ENCODE measurements around the gene POLL.

POLL gene

DNA sequence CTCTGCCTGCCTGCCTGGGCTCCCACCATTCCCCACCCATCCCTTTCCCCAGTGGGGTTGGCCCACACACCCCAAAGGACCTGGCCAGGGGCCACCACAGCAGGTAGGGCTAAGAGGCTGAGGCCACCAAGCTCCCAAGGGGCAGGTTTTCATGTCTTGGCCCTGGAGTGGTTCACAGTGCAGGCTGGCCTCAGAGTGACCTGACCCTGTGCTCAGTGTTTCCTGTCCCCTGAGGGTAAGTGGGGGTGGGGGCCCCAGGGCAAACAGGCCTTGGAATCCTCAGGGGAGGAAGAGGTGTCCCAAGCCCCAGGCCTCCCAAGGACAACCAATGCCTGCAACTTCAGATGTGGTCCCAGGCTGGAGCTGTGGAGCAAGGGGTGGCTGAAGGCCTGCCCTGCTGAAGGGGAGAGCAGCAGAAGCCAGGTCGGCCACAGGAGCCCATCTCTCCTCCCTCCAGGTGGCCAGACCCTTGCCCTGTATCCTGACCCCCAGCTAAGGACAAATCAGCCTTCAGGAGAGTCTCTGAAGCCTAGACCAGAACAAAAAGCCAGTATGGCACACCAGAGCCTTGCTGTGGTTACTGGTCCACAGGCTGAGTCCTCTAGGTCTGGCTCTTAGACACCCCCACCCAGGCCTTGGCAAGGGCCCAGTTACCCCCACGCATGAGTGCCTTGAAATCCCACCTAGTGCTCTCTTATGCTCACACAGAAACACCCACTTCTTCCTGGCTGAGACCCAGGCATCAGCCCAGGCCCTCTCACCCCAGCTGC, 27.6 kb downstream of the POLL start:
- no peak for DNase-seq (ENCODE audit: low spot score)

DNA sequence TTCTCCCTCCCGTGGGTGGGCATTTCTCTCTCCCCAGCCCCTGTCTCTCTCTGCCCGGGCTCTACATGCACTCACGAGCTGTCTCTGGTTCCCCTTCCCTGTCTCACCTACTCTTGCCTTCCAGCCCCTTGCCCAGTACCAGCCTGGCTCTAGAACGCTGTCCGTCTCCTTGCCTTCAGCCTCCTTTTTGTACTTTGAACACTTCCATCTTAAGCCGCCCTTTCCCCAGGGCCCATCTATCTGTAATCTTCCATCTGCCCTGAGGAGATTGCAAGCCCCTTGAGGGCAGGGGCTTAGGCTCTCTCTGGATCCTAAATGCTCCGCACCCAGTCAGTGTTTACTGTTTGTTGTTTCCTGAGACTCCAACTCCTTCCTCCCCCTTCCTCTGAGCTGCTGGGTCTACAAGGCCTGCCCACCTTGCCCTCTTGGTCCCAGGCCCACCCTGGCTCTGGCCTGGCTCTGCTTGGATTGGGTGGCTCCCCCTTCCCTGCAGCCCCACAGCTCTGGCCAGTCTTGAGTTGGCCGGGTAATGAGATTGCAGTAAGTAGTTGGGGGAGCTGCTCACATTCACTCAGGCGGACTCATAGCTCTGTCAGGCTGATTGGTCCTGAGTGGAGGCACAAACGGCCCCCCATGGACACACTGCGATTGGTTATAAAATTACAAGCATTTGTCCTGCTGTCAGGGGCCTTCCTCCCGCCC, 28.3 kb downstream of the POLL start:
- DNase-seq (ENCODE audit: low spot score): no peak

DNA sequence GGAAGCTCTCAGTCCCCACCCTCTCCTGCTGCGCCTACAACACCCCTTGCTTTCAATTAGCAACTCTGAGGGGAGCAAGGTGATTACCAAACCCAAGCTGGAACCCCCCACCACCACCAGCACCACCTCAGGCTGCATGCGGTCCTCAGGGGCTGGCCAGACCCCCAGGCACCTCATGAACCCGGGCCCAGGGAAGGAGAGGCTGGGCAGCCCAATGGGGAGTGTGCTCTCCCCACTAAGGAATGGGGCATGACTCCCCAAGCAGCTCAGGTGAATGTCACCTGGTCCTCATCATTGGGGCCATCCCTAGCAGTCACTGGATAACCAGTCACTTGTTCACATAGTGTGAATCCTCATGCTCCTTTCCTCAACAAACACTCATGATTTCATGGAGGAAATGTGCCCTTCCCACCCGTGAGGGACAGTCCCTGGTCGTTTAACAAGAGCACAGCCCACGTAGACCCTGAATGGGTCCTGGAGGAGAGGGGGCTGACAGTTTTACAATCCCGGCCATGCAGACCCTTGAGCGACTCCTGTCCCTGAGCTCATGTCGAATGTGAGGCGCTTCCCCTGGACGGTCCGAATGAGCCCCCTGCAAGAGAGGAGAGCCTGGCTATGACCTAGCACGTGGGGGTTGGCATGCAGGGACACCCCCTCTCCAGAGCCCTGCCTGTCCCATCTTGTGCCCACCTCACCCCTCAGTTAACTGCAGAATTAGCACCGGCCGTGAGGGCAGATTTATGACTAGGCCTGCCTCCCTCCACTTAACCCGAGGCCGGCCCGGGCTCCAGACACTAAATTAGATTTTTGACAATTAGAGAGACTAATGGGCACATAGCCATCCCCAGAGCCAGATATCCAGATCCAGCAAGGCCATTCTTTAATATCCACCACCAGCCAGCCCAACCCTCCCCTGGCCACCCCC, 29.1 kb downstream of the POLL start:
- no peak for DNase-seq (ENCODE audit: low spot score)

DNA sequence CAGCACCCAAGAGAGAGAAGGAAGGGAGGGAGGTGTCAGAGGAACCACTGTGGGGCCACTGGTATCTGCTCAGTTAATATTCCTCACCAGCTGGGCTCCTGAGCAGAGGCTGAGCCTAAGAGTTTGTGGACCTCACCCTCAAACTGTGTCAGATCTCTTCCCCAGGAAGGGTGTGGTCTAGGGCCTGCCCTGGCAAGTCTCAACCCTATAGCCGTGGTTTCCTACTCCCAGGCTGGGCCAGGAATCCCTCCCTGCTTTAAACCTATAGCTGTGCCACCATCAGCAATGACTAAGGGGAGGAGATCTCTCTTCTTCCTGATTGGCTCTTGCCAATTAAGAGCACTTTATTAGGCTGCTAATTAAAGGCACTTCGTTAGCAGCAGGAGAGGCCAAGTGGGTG, 29.9 kb downstream of the POLL start:
- DNase-seq (ENCODE audit: low spot score): peak; percentile 59

DNA sequence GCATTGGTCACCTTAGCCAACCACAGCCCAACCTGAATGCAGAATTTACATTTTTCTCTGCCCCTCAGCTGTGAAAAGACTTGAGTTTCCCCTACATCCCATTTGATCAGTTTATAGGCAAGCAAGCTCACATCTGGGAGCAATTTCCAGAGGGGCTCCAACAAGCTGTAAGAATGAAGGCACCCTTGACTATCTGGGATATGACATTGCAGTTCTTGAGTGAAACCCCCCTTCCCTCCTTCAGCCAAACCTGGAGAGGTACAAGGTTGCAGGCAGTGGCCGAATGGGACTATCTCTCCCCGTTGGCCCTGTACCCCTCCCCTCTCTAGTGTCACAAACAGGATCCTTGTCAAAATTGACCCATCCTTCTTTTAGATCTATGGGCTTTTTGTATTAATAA, 30.5 kb downstream of the POLL start:
- DNase-seq (ENCODE audit: low spot score): no peak

DNA sequence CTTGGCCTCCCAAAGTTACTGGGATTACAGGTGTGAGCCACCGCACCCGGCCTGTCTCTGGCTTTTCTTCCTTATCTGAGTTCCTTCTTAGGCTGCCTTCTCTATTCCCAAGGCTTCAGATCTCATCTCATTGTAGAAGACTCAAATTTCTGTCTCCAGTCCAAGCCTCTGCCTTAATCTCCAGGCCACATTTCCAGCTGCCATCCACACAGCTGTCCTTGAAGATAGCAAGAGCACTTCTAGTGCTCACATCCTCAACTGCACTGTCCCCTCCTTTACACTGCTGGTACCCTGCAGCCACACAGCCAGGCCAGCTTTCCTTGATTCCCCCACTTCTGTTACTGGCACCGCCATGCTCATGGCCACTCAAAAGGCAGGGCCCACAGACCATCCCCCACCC, 35.6 kb downstream of the POLL start:
- no peak for DNase-seq (ENCODE audit: low spot score)

DNA sequence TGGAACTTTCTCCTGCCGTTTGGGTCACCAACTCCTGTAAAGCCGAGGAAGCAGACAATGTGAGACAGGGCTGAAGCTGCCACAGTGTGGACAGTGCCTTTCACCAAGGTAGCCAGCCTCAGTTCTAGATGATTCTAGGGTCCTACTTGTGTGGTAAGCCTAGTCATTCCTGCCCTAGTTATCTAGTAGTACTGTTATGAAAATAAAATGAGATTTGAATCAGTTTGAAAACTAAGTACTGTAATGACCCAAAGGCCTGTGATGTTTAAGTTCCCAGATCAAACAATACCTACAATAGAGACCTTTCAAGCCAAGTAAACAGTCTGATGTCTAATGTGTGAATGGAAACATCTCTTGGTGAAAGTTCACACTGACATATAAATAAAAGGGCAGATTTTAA, 37.1 kb downstream of the POLL start:
- no peak for DNase-seq (ENCODE audit: low spot score)

DNA sequence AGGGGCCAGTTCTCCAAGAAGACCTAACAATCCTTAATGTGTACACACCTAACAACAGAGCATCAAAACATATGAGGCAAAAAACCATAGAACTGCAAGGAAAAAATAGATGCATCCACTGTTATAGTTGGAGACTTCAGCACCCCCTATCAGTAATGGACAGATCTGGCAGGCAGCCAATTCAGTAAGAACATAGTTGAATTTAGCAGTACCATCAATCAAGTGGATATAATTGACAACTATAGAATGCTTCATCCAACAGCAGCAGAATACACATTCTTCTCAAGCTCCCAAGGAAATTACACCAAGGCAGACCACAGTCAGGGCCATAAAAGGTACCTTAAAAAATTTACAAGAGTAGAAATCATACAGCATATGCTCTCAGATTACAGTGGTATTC, 42.2 kb downstream of the POLL start:
- no peak for DNase-seq (ENCODE audit: low spot score)

DNA sequence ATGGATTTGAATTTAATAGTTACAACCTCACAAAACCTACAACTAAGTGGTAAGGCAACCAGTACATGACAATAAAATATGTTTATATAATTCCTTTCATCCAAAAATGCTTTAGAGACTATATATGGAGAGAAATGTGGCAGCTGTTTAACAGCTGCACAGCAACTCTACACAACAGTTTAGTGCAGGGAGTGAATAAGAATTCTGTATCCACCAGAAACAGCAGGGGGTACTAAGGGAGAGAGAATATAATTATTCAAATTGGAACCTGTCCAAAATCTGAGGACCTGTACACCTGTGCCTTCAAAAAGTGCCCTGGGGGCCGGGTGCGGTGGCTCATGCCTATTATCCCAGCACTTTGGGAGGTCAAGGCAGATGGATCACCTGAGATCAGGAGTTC, 49.6 kb downstream of the POLL start:
- DNase-seq (ENCODE audit: low spot score): no peak

DNA sequence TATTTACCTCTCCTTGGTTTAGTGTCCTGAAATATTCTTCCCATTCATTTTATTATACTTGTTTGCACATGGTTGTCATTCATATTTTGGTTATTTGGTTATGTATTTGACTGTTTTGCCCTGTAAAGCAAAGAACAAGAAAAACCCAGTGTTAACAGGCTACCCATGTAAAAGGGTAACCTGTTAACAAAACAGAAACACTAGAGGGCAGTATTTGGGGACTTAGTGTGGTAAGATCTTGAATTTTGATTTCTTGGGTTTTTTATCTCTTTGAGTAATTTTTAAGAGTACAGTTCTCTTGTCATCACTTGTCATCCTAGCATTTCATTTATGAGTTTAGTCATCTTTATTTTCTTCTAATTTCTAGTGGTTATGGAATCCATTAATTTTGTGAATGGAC, 51.3 kb downstream of the POLL start:
- DNase-seq (ENCODE audit: low spot score): peak; percentile 16

DNA sequence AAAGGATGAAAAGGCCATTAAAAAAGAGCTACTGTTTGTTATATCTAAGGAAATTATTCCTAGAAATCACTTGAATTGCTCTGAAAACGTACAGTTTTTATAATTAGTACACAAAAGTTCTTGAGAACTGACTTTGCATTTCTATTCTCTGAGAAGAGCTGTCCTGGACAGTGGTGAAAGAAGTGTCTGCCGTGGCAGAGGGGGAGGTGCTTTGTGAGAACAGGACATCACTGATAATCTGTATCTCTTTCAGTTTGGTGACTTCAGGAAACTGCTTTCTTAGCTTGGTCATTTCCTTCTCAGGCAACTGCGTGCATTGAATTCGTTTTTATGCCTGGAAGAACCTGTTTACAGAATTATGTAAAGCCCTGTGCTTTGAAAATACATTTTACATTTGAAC, 52.1 kb downstream of the POLL start:
- no peak for DNase-seq (ENCODE audit: low spot score)

DNA sequence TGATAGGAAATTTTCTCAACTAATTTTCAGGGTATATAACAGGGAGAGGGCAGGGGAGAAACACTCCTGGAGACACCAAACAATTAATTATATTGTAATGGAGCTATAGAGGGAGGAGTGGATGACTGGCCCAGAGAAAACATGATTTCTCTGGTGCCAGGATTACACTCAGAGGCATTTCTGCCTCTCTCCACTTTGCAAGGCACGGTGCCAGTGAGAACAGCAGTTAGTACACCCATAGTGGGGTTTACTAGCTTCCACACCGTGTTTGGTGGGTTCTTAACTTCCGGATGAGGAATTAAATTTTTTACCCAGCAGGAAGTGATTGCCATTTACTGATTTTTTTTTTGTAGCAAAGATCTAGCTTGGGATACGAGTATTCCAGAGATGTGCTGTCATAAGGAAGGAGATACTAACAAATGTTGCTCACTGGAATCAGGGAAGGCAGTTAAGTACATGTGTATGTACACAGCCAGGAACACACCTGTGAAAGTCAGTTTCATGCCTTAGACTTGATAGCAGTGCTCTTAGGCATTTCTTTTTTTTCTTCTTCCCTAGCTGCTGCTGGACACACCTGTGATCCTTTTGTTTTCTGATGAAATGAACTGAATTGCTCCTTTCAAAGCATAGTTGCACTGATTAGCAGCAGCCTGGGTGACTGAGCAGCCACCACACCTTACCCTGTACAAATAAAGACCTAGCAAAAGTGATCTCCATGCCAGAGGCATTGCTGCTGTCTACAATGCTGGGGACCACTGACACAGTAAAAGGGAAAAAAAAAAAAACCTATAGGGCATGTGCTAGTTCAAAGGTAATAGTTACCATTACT, 58.1 kb downstream of the POLL start:
- no peak for DNase-seq (ENCODE audit: low spot score)

DNA sequence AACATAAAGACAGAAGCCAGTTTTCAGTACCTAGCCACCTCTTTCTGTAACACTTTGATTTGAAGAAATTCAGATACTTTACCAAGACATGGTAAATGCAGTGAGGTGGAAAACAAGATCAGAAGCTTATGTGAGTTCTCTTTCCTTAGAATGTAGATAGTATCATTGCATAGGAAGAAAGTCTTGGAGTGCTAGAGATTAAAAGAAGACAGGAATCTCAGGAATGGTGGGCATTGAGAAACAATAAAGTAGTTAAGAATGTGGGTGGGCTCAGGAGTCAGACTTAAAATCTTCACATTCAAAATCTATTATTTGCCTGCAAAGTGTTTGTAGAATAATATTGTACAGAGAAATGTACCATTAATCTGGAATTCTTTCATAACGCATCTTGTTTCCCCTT, 58.9 kb downstream of the POLL start:
- no peak for DNase-seq (ENCODE audit: low spot score)
